HG03342 (cell line): Measurements from ENCODE around the gene TRIM10.
"Not testable (repeated sequence)": the region's sequence is repeated elsewhere in the genome, so short reads cannot be mapped to it uniquely, and the experiment has no call there.

Experiments used
- ATAC-seq: cut with Tn5 transposase; IDR thresholded peaks from one replicate; pipeline ENCODE4 v1.9.1; 2021; ENCODE audit warnings: mild to moderate bottlenecking, moderate library complexity; ENCODE audit not compliant: unreplicated experiment

The TRIM10 gene

DNA sequence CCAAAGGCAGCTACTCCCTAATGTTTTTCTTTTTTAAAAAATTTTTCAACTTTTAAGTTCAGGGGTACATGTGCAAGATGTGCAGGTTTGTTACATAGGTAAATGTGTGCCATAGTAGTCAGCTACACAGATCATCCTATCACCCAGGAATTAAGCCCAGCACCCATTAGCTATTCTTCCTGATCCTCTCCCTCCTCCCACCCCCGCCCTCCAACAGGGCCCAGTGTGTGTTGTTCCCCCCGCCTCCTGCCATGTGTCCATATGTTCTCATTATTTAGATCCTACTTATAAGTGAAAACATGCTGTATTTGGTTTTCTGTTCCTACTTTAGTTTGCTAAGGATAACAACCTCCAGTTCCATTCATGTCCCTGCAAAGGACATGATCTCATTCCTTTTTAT, 14.8 kb upstream of the TRIM10 start:
- no peak for ATAC-seq

DNA sequence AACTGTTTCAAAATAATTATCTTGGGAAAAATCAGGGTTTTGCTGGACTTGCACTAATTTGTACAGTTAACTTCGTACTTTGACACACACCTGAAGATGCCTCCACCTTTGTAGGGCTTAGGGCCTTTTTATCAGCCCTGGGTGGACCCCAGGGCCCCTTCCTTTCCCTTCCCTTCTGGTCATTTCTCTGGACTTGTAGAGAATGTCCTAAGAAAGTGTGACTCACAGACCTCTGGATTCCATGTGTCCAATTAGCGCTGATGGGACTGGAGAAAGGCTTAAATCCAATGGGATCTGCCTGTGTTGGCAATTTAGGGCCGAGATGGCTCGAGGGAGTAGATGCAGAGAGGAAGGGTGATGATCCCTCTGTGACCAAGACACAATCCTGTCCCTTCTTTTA, 11.7 kb upstream of the TRIM10 start:
- no peak for ATAC-seq

GRCh38 chr6:30171677-30172471, 10.9 kb upstream of the TRIM10 start:
- ATAC-seq: no peak

DNA sequence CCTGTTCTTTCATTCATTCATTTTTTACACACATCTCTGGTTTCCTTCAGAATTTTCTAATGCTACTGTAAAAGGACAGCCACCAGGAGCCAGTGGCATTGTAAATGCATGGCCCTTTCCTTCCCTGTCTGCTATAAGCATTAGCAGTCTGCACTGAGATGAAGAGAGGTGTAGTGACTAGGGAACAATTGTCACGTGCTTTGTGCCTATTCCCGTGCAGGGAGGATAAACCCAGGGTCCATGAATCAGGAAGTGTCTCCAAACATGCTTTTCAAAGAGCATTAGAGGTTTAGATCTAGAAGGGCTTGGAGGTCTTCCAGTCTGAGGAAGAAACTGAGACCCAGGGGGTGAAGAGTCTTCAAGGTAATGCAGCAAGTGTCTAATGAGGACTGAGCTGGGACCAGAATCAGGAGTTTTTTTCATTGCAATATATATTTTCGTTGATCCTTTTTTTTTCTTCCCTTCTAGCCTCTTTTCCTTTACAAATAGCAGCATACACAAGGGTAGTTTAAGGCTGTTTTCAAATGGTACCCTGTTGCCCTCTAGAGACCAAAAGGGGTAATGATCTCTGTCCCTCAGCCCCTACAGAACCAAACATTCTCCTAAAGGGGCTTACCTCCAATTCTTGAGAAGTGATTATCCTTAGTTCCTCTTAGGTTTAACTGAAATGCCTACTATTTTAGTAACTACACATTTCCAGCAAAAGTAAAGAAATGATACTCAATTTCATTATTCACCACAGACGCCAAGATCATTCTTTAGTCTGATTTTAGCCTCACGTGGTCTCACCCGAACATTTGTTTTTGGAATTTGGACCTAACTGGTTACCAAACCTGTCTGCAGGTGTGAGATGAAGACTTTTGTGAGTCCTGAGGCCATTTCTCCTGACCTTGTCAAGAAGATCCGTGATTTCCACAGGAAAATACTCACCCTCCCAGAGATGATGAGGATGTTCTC, 8.9 kb upstream of the TRIM10 start:
- ATAC-seq: no peak

DNA sequence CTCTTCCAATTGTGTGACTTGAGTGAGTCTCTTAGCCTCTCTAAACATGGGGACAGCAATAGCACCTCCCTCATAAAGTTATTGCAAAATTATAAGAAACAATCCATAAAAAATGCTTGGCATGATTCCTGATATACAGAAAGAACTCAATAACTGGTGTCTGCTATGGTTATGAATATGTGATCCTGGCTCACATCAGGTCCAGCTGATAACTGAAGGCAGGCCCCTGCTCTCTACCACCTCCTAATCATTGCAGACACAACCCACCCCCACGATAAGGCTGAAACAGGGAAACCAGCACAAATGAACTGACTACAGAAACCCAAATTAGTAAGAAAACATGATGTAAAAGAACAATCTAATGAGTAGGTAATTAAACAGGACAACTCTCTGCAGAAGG, 7.7 kb upstream of the TRIM10 start:
- ATAC-seq: no peak

DNA sequence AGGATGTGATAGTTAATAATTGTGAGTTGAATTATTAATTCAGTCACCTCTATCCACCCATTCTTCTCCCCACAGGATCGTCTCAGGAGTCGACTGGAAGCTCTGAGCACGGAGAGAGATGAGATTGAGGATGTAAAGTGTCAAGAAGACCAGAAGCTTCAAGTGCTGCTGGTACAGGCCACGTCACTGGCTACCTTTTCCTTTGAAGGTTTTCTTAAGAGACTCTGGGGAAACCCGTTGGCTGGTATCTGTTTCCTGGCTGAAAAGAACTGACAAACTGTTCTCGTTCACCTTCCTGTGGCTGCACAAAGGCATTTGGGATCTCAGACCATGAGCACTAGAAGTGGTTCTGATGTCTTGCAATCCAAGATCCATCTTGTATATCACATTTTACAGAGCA, 6.1 kb upstream of the TRIM10 start:
- ATAC-seq: no peak

- ATAC-seq: not testable (repeated sequence)
These were observed 4.2 kb upstream of the TRIM10 start for GRCh38 chr6:30165238-30165637.

GRCh38 chr6:30164714-30165113, 3.7 kb upstream of the TRIM10 start:
- no peak for ATAC-seq

GRCh38 chr6:30163918-30164654, 3.1 kb upstream of the TRIM10 start:
- no peak for ATAC-seq

DNA sequence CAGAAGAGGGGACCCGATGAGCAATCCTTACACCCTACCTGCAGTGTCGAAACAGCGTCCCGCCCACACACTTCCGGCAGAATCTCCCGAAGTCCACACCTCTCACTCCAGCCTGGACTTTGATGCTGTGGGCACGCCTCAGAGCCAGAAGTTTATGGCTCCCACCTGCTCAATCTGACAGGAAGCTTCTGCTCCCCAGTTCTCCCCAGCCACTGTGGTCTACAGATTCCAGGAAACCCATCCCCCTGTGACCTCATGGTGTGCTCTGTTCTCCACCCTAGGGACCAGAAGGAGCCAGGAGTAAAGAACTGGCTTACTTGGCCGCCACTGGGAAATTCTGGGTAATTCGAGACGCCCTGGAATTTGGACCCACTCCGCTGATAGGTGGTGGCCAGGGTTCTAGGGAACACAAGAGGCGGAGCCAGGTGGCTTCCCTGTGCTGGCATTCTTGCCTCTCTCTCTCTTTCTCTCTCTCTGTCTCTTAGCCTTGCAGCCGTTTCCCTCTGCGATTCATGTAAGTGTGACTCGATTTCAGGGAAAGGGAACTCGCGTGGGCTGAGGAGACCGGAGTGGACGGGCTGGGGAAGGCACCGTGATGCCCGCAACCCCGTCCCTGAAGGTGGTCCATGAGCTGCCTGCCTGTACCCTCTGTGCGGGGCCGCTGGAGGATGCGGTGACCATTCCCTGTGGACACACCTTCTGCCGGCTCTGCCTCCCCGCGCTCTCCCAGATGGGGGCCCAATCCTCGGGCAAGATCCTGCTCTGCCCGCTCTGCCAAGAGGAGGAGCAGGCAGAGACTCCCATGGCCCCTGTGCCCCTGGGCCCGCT, 2.3 kb upstream of the TRIM10 start, which contains the start of gene TRIM15:
TSS of gene TRIM15 (plus strand) at position 457 of the 828 bp plus-strand sequence. CDS start at position 596, 139 bp downstream.
- ATAC-seq: no peak

- ATAC-seq: no peak
These were observed 1.5 kb upstream of the TRIM10 start for GRCh38 chr6:30162265-30163089.

- no peak for ATAC-seq
These were observed 815 bp downstream of the TRIM10 start for GRCh38 chr6:30160008-30160784.

DNA sequence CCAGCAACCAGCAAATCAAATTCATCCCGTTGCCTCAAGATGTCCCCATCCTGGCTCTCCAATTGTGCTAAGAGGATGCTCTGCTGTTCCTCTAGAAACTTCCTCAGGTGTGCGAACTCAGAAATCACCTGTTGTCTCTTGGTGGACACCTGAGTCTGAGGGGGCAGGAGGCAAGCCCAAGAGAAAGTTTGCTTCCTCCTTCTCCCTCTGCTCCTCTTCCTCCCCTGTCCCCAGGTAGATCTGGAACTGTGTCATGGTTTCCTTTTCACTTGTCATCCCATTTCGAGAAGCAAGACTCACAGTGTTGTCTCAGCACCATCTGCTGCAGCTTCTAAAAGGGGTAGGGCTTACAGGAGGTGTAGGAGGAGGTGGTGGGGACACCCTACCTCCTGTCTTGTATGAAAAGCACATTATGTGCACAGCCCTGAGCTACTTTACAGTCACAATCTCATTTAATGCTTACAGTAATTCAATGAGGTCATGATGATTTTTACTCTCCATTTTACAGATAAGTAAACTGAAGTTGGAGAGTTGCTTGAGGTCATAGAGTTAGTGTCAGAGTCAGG, 2.5 kb downstream of the TRIM10 start:
- no peak for ATAC-seq

DNA sequence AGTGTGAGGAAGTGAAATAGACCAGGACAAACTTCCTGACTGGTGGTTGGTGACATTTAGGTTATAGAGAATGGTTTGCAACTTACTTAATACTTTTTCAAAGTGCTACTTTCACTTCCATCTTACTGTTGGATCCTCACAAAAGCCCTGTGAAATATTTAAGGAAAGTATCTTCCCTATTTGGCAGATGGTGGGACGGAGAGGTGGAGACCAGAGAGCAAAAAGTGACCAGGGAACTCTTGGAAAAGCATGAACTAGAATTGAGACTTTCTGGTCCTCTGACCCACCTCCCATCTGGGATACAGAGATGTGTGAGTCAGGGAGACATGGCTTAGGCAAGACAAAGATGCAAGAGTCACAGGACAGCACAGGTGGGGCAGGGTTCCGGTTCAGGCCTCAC, 3.0 kb downstream of the TRIM10 start:
- ATAC-seq: no peak

DNA sequence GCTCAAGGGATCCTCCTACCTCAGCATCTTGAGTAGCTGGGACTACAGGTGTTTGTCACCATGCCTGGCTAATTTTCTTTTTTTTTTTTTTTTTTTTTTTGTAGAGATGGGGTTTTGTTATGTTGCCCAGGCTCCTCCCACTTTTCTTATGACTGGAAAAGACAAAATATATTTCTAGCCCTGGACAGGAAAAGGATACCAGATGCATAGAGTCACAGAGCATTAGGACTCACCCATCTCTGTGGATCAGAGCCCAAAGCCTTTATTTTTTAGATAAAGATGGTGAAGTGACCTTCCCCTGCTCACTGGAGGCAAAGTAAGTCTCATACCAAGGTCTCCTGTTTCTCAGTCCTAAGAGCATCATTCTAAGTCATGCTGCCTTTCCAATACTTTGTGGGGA, 3.4 kb downstream of the TRIM10 start:
- ATAC-seq: no peak

GRCh38 chr6:30156774-30157173, 4.2 kb downstream of the TRIM10 start:
- no peak for ATAC-seq

DNA sequence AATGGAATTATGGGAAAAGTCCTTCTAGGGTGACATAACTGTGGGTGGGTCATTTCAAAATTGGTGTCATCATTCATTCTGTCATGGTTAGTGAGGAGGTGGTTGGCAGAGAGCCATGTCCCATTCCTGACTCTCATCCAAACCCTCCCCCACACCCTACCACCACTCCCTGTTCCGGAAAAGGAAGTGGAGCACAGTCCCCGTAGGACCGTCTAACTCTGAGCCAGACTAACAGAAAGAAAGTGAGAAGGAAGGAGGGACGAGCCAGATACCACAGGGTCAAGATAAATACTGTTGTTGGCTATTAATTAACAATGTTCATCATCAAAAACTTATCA, 4.8 kb downstream of the TRIM10 start:
- ATAC-seq: no peak

GRCh38 chr6:30155520-30156261, 5.3 kb downstream of the TRIM10 start:
- no peak for ATAC-seq
